KOPT-K1 (cell line): ENCODE measurements around the gene EXOC3.
"Not testable (repeated sequence)": the region's sequence is repeated elsewhere in the genome, so short reads cannot be mapped to it uniquely, and the experiment has no call there.

Experiments used
- H3K27ac ChIP-seq: fragments of 200-600 bp; sonication (generic); 2 replicates; pipeline ENCODE4 v1.5.1; 2016; ENCODE audit warnings: antibody characterized with exemption, mild to moderate bottlenecking, low read depth, low read length; ENCODE audit not compliant: poor library complexity, severe bottlenecking
- H3K36me3 ChIP-seq: fragments of 200-600 bp; sonication (generic); 2 replicates; pipeline ENCODE4 v1.5.1; 2017; ENCODE audit warnings: antibody characterized with exemption, mild to moderate bottlenecking, low read length, moderate library complexity; ENCODE audit not compliant: insufficient read depth
- H3K9me3 ChIP-seq: fragments of 200-600 bp; sonication (generic); 2 replicates; pipeline ENCODE4 v1.5.1; 2017; ENCODE audit warnings: antibody characterized with exemption, low read length, mild to moderate bottlenecking; ENCODE audit not compliant: insufficient read depth, poor library complexity, severe bottlenecking

The EXOC3 gene

DNA sequence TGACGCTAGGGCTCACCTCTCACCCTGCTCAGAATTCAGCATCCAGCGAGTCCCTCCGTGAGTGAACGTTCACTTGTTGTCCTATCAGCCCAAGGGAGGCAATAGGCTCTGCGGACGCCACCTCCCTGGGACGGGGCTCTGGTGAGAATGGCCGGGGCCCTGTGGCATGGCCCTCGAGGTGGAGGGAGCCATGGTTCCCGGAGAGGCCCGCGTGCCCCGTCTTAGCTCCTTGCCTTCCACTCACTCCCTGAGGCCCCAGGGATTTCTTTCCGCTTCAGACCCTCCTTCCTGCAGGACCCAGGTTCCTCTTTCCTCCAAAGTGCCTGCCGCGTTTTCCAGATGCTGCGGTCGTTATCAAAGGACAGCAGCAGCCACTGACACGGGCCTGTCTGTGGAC, 21.5 kb downstream of the EXOC3 start:
- H3K36me3 ChIP-seq = peaks cover 80% of the 10 kb centered on the region
- no peak overlapping the region for H3K27ac ChIP-seq
- no peaks in the 10 kb centered on the region for H3K9me3 ChIP-seq

DNA sequence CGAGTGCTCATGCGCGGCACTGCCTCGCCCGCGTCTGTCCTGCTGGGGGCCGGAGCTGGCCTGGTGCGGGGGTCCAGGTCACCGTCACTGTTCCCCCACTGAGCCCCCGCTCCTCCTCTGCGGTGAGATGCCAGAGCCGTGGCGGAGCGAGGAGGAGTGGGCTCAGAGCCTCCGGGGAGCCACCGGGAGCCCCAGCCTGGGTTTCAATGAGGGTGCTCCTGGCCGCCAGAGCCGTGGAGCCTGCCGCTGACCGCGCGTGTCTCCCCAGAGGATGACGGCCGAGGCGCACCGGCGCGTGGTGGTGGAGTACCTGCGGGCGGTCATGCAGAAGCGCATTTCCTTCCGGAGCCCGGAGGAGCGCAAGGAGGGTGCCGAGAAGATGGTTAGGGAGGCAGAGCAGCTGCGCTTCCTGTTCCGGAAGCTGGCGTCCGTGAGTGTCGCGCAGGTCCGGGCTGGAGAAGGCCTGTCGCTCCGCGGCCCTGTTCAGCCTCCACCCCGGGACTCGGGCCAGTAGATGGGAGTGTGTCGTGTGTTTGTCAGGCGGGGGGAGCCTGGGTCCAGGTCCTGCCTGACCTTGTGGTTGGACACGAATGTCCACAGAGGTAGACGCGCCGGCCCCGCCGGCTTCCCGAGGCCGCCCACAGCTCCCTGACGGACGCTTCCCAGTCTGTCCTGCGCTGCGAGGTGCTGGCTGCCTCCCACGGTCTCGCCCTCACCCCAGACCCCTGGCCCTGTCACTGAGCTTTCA, 22.0 kb downstream of the EXOC3 start:
- Histone ChIP-seq H3K36me3 (peaks cover 80% of the 10 kb centered on the region), H3K9me3 (no peaks in the 10 kb centered on the region), H3K27ac (no peak overlapping the region)

DNA sequence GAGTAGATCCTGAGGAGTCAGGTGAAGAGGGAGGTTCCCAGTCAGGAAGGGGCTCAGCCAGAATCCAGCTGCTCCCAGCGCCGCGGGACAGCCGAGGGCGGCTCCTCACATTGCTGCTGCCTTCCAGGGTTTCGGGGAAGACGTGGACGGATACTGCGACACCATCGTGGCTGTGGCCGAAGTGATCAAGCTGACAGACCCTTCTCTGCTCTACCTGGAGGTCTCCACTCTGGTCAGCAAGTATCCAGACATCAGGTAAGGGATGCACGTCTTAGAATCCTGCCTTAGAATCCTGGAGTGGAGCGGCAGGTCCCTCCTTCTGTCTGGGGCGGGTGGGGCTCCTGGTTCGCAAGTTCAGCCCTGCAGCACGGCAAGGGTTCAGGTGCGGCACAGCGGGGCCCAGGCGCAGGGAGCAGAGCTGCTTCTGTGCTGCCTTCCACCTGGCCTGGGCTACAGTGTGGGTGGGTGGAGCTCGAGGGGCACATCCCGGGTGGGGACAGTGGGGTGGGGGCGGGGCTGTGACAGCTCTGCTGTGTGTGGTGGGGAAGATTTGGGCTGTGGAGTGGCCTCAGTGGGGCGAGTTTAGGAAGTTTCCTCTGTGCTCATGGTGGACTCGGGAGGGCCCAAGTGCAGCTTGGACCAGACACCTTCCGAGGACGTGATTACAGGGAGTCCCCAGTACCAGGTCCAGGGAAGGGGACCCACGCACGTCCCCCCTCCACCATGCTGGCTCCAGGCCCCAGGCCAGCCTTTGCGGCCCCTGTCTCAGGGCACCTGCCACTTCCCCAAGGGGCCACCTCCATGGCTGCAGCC, 22.8 kb downstream of the EXOC3 start:
- Histone ChIP-seq H3K9me3 (no peaks in the 10 kb centered on the region), H3K36me3 (peaks cover 78% of the 10 kb centered on the region), H3K27ac (no peak overlapping the region)

GRCh38 chr5:466661-467310, 23.8 kb downstream of the EXOC3 start:
- Histone ChIP-seq H3K27ac (no peak overlapping the region), H3K9me3 (no peaks in the 10 kb centered on the region), H3K36me3 (peaks cover 79% of the 10 kb centered on the region)

DNA sequence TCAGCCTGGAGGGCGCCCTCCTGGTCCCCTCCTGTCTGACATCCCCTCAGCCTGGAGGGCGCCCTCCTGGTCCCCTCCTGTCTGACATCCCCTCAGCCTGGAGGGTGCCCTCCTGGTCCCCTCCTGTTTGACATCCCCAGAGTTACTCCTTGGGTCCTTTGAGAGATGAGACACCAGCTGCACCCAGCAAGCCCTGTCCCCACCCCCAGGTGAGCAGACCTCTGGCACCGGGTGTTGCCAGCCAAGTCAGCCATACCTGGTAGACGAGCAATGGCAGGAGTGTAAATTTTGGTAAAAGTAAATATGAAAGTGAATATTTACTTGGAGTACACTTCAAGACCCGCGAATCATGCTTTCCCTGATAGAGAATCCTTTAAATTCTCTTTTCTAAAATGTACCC, 25.4 kb downstream of the EXOC3 start:
- Histone ChIP-seq H3K9me3 (no peaks in the 10 kb centered on the region), H3K36me3 (peaks cover 62% of the 10 kb centered on the region), H3K27ac (no peak overlapping the region)

DNA sequence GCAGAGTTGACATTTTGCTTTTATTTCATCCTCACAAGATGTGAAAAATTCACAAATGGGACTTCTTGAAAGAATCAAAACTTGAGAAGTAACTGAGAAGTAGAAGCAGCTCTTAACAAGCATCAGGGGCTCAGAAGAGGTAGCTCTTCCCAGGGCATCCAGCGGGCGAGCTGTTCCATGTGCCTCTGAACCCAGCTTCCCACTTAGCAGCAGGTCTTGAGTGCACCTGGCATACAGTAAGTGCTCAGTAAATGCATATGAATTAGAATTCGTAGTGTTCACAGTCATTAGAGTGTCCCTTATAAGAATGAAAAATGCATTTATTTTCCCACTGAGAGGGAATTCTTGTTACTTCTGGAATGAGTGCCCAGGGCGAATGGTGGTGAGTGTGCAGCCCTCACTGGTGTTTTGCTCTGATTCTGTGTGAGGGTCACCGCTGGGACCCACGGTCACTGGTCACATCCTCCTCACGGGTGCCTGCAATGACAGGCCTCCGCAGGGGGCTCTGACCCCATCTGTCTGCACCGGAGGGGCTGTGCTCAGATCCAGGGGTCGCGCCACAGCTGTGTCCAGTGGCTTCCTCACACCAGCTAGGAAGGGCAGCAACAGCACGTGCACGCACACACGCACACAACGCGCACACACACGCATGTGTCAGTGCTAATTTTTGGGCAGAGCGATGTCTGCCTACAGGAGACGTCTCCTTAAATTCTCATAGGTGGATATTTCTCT, 26.9 kb downstream of the EXOC3 start:
- Histone ChIP-seq H3K9me3 (no peaks in the 10 kb centered on the region), H3K36me3 (peaks cover 47% of the 10 kb centered on the region), H3K27ac (no peak overlapping the region)

DNA sequence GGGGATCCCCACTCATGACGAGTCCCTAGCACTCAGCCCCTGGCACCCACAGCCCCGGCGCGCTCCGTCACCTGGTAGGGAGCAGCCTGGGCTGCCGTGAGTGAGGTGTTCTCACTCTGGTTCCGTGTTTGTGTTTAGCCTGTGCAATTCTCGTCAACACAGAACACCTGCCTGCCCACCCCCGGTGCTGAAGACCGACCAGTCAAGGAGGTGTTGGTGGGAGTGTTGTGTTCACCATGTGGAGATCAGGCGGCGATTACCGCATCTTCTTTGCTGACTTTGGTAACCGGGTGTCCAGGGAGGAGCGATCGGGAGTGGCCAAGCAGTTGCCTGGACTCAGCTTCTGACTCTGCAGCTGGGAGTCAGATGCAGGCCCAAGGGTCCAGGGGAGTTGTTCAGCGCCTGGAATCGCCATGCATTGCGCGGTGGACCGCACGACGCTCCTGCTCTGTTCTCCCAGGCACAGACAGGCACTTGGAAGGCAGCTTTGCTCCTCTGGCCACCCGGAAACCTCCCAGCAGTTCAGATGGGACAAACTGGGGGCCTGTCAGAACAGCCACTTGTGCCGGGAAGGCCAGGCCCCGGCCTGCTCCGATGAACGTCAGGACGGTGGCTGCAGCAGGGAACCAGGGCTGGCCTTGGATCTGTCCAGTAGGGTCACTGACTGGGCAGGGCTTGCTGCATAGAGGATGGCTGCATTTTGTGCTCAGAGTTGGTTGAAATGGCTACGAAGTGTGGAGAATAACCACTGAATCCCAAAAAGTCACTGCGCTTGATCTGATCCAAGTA, 28.2 kb downstream of the EXOC3 start:
- Histone ChIP-seq H3K27ac (no peak overlapping the region), H3K36me3 (peaks cover 36% of the 10 kb centered on the region), H3K9me3 (no peaks in the 10 kb centered on the region)

DNA sequence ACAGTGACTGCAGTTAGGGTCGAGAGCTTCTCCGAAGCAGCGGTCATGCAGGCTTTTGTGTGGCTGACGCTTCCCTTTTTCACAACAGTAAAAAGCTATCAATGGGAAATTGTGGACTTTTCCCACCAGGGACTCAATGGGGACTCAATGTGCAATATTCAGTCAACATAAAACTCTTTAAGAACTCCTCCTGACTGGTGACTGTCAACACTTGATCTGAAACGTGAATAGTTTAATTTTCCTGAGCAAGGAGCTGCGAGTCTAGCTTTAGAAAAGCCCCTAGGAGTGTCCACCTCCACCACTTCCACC, 28.7 kb downstream of the EXOC3 start:
- Histone ChIP-seq H3K36me3 (peaks cover 30% of the 10 kb centered on the region), H3K27ac (peak overlapping the region; percentile 84), H3K9me3 (no peaks in the 10 kb centered on the region)

GRCh38 chr5:472076-472655, 29.2 kb downstream of the EXOC3 start:
- peaks cover 26% of the 10 kb centered on the region for H3K36me3 ChIP-seq
- peak overlapping the region; percentile 84 for H3K27ac ChIP-seq

DNA sequence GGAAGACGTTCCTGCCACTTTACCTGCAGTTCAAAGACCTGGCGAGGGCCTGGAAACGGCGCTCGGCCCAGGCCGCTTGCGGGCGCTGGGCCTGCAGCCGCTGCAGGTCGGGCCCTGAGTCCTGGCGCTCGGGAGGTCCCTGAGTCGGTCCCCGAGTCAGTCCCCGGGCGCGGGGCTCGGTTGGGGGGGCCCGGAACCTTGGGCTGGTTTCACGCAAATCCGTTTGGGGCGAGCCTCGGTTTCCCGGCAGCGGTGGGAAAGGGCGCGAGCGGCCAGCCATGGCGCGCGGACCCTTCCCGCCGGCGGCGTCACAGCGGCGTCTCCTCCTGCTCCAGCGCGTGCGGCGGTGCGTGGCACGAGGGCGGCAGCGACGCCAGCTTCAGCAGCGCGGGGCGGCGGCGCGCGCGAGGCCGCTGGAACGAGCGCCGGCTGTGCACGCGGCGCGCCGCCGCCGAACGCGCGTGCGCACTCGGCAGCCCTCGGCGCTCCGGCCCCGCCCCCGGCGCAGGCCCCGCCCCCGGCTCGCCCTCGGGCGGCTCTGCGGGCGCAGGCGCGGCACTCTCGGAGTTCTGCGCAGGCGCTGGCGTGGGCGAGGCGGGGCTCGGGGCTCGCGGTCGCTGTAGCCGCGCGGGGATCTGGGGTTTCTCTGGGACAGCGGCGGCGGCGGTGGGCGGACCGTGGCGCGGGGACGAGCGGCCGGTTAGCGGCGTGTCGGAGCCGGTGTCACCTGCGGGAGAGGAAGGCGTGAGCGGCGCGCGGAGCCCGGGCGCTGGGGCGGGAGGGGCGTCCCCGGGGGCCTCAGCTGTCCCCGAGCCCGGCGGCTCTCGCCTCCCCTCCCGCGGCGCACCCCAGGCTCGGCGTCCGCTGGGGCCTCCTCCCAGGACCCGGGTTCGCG, 29.9 kb downstream of the EXOC3 start:
- Histone ChIP-seq H3K9me3 (no peaks in the 10 kb centered on the region), H3K36me3 (peaks cover 26% of the 10 kb centered on the region), H3K27ac (peak overlapping the region; percentile 84)

More at GRCh38 chr5:472076-472655, 29.2 kb downstream of the EXOC3 start:
- H3K9me3 ChIP-seq = no peaks in the 10 kb centered on the region

GRCh38 chr5:473551-474192, 30.7 kb downstream of the EXOC3 start:
- H3K9me3 ChIP-seq = no peaks in the 10 kb centered on the region
- peak overlapping the region; percentile 46 for H3K27ac ChIP-seq
- H3K36me3 ChIP-seq = peaks cover 26% of the 10 kb centered on the region

- H3K36me3 ChIP-seq = peaks cover 20% of the 10 kb centered on the region
- not testable (repeated sequence) for H3K9me3 ChIP-seq, H3K27ac ChIP-seq
These were observed 31.4 kb downstream of the EXOC3 start for GRCh38 chr5:474232-474839.
